NCI-H1105 (cell line): Measurements from ENCODE around the gene ZFYVE28.
"Not testable (repeated sequence)": the region's sequence is repeated elsewhere in the genome, so short reads cannot be mapped to it uniquely, and the experiment has no call there.

Experiments
- DNase-seq: peaks from one replicate; lab custom pipeline; 2025; lab: John Stamatoyannopoulos, UW

Gene ZFYVE28

GRCh38 chr4:2390146-2390545 lies 28.3 kb downstream of the ZFYVE28 start:
- no peak for DNase-seq

- no peak for DNase-seq
These were observed 28.8 kb downstream of the ZFYVE28 start for GRCh38 chr4:2389691-2390090.

- DNase-seq = no peak
These were observed 29.8 kb downstream of the ZFYVE28 start for GRCh38 chr4:2388429-2389182.

GRCh38 chr4:2387829-2388228 lies 30.6 kb downstream of the ZFYVE28 start:
- no peak for DNase-seq

GRCh38 chr4:2387218-2387617 lies 31.2 kb downstream of the ZFYVE28 start:
- DNase-seq = no peak

GRCh38 chr4:2386717-2387116 lies 31.7 kb downstream of the ZFYVE28 start:
- DNase-seq = no peak

- DNase-seq = no peak
These were observed 32.9 kb downstream of the ZFYVE28 start for GRCh38 chr4:2385516-2385915.

- no peak for DNase-seq
These were observed 34.2 kb downstream of the ZFYVE28 start for GRCh38 chr4:2384245-2384644.

- DNase-seq = no peak
These were observed 34.7 kb downstream of the ZFYVE28 start for GRCh38 chr4:2383760-2384159.

GRCh38 chr4:2383220-2383631 lies 35.2 kb downstream of the ZFYVE28 start:
- DNase-seq = not testable (repeated sequence)

- DNase-seq = not testable (repeated sequence)
These were observed 35.7 kb downstream of the ZFYVE28 start for GRCh38 chr4:2382769-2383202.

- DNase-seq = not testable (repeated sequence)
These were observed 37.9 kb downstream of the ZFYVE28 start for GRCh38 chr4:2380589-2380988.

- no peak for DNase-seq
These were observed 39.5 kb downstream of the ZFYVE28 start for GRCh38 chr4:2378898-2379297.

GRCh38 chr4:2378401-2378800 lies 40.0 kb downstream of the ZFYVE28 start:
- no peak for DNase-seq

GRCh38 chr4:2377241-2377640 lies 41.2 kb downstream of the ZFYVE28 start:
- DNase-seq = no peak

GRCh38 chr4:2375427-2375826 lies 43.0 kb downstream of the ZFYVE28 start:
- no peak for DNase-seq

- DNase-seq = no peak
These were observed 44.9 kb downstream of the ZFYVE28 start for GRCh38 chr4:2373532-2373931.

- no peak for DNase-seq
These were observed 45.9 kb downstream of the ZFYVE28 start for GRCh38 chr4:2372488-2373030.

- no peak for DNase-seq
These were observed 46.5 kb downstream of the ZFYVE28 start for GRCh38 chr4:2371765-2372487.

GRCh38 chr4:2370597-2371320 lies 47.7 kb downstream of the ZFYVE28 start:
- no peak for DNase-seq

GRCh38 chr4:2368746-2369437 lies 49.6 kb downstream of the ZFYVE28 start:
- DNase-seq = no peak

- no peak for DNase-seq
These were observed 50.8 kb downstream of the ZFYVE28 start for GRCh38 chr4:2367626-2368025.
